GM15510 (cell line): ENCODE results near the gene CSNK2A3.

Source experiments
- POLR2A ChIP-seq: IDR thresholded peaks from 3 replicates; pipeline ENCODE4 v1.6.1; 2011; ENCODE audit warnings: borderline replicate concordance; ENCODE audit not compliant: insufficient read length; ENCODE audit errors: extremely low read depth

CSNK2A3 gene

GRCh38 chr11:11366793-11367192 lies 13.7 kb upstream of the CSNK2A3 start:
- no peak for TF ChIP-seq POLR2A

DNA sequence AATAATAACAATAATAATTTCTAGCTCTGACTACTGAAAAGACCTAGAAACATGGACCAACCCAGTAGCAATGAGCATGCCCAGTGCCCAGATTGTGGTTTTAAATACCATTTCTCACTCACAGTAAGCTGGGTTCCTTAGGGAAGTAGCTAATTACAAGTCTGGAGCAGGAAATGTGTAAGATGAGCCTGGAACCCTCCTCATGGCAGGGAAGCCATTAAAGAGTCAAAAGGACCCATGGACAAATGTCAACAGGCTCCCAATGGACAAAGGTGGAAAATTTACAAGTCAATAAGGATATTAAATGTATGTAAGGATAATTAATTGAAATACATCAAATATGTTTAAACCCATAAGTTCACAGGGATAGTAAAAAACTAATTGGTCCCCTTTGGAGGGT lies 10.6 kb upstream of the CSNK2A3 start:
- TF ChIP-seq POLR2A: no peak

DNA sequence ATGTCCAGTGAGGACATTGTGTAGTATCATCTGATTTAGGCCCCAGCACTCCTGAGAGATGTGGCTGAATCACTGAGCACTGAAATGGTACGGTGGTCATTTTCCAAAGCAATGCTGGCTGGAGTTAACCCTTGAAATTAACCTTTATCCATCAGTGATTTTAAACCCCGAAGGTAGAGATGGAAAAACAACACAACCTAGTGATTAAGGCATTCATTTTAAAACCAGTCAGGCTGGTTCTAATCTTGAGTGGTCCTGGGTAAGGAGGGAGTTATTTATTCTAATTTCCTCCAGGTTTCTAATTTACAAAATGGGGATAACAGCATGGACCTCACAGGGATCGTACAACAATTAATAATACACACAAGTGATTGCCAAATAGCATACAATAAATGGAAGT lies 6.6 kb upstream of the CSNK2A3 start:
- TF ChIP-seq POLR2A: no peak

DNA sequence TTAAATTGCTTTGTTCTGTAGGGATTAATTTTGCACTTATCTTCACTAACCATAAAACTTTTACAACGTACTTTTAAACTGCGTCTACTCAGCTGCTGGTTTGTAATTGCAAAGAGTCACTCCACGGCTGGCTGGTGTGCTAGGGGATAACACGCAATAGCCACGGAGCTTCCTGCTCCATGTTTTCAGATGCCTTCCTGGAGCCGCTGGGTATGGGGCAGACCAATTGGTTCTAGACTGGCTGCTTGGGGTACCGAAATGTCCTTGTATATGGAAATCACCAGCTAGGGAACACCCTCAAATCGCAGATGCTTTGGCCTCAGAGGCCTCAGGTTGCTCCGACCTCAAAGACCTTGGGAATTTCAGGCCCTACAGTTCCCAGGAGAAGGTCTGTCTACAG lies 3.8 kb upstream of the CSNK2A3 start:
- TF ChIP-seq POLR2A: no peak

- no peak for TF ChIP-seq POLR2A
Observed at GRCh38 chr11:11351042-11351586, 1.9 kb downstream of the CSNK2A3 start.

- no peak for TF ChIP-seq POLR2A
Observed at GRCh38 chr11:11349870-11350337, 3.1 kb downstream of the CSNK2A3 start.

DNA sequence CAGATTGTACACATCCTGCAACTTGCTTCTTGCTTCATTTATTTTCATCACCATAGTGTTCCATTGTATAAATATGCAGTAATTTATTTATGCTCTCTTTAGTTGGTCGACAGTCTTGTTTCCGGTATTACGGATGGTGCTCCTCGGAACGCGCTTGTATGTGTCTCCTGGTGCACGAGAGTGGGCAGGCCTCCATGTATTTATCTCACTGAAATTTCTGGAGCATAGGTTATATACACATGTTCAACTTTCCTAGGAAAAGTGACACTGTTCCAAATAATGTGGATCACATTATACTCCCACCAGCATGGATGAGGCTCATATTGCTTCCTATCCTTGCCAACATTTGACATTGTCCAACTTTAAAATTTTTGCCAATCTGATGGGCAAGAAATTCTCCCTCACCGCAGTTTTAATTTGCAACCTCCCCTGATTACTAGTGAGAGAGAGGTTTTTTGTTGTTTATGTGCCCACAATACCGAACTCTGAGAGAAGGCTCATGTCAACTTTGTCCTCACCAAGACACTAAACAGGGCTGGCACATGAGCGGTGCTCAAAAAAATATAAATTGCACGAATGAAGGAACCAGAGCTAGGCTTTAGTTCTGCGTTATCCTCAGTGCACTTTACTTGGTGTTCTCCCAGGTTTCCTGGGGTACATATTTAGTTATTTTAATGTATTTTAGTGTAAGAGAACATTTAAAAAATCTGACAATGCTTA lies 3.8 kb downstream of the CSNK2A3 start:
- TF ChIP-seq POLR2A: no peak

GRCh38 chr11:11348303-11348702 lies 4.7 kb downstream of the CSNK2A3 start:
- TF ChIP-seq POLR2A: no peak

DNA sequence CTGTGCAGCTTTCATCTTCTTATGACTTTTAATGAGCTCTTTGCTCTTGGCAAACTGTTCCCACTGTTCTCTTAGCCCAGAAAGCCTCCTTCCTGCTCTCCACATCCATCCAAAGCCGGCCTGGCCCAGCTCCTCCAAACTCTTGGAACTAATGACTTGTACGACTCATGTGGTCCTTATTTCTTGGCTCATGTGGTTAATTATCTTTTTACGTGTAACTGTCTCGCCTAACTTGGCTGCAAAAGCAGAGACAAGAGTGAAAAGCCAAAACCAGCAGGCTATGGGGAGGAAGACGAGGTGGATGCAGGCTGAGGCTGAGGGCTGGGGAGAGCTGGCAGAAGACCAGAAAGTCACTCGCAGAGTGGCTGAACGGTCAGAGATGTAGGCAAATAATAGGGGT lies 5.5 kb downstream of the CSNK2A3 start:
- TF ChIP-seq POLR2A: no peak

GRCh38 chr11:11346303-11346702 lies 6.7 kb downstream of the CSNK2A3 start:
- TF ChIP-seq POLR2A: no peak

DNA sequence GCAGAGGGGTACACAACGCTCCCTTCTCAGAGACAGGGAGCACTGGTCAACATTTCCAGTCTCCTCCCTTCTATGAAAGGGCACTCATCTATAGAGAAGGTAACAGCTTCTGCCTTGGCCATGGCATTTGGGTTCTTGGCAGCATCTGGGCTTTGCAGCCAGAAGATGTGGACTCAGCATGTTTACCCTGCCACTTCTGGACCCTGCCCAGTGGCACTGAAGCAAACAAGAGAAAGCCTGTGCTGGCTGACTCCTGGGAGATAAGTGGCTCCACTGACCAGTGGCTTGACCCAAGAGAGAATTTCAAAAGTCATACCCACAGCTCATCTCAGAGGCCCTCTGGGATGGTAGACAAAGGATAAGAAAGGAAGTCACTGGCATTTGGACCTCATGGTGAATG lies 8.0 kb downstream of the CSNK2A3 start:
- no peak for TF ChIP-seq POLR2A

DNA sequence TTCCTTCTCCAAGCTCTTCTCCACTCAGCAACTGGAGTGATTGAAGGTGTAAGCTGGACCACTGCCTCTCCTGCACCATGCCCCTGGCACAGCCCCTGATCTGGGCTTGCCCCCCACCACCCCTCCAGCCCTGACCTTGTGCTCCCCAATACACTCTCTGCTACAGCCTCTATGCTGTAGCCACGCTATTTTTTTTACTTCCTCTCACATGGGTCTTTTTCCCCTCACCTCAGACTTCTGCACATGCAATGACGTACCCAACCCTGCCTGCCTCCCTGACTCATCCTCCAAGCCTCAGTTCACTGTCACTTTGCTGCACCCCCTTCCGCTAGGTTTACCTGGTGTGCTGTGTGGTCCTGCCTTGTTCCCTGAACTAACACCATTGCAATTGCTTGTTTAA lies 9.0 kb downstream of the CSNK2A3 start:
- TF ChIP-seq POLR2A: no peak

DNA sequence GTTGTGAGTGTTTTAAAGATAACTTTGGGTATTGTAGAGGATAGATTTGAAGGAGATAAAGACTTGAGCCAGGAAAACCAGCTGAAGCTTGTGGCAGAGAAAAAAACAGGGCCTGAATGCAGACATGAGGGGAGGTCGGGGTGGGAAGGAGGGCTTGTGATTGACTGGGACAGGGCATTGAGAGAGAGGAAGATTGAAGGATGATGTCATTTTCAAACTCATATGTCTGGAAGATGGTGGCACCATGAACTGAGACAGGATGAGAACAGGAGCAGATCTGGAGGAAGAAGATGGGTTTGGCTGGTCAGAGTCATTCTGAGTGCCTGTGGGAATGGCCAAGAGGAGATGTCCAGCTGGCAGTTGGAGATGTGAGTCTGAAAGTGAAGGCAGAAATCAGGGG lies 14.7 kb downstream of the CSNK2A3 start:
- no peak for TF ChIP-seq POLR2A

DNA sequence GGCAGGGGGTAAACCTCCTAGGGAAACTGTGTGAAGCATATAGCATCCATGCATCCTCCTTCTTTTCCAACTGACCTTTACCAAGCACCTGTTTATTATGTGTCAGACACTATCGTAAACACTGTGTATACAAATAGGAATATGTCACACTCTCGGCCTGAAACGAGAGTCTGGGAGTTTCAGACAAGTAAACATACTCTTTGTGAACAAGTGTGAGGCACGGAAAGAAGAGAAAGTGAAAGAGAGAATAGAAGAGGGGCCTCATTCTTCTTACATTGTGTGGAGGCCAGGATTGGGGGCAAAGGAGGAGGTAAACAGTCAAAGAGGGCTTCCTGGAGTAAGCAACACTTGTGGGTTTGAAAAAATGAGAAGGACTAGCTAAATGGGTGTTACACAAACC lies 16.4 kb downstream of the CSNK2A3 start:
- TF ChIP-seq POLR2A: no peak

DNA sequence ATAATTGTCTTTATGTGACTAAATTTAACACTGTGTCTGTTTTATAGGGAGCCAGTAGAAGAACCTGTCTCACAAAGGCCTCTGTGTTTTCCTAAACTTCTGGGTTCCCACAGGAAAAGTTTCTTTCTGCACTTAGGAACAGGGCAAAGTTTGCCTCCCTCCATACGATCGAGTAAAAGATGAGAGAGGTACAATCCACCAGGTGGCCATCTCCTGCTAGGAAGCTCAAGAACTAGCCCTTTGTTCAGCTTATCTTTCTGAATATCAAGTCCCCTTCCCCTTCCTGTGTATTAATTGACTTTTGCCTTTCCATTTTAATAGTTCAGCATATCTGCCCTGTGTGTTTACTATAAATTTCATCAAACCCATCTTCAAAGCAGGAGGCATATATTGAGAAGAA lies 18.0 kb downstream of the CSNK2A3 start:
- no peak for TF ChIP-seq POLR2A

GRCh38 chr11:11334607-11335006 lies 18.4 kb downstream of the CSNK2A3 start:
- no peak for TF ChIP-seq POLR2A
